GM12878 (cell line): ENCODE data around the gene PSIP1. TPM values are rescaled to one million over a fixed set of nuclear protein-coding genes. Genes with fewer than 3 reads are reported as not detected.

Source experiments
- CBX3 ChIP-seq: fragments of 200-600 bp; sonication (generic); IDR thresholded peaks from 2 replicates; pipeline ENCODE4 v1.6.1; 2016; ENCODE audit warnings: low read depth, borderline replicate concordance
- CHD1 ChIP-seq: IDR thresholded peaks from 2 replicates; pipeline ENCODE4 v1.6.1; 2012; ENCODE audit warnings: low read depth, low read length, improper control_type of control experiment
- EP300 ChIP-seq, 2 experiments: fragments of 150-350 bp in 1 of 2; IDR thresholded peaks; 2 replicates each; pipeline ENCODE4 v1.6.1; 2011 to 2012; ENCODE audit warnings: low read depth in 2 of 2, low read length in 2 of 2, borderline replicate concordance in 1 of 2, improper control_type of control experiment in 1 of 2, inconsistent platforms in 1 of 2; ENCODE audit not compliant: control insufficient read depth in 1 of 2
- JUND ChIP-seq: IDR thresholded peaks from 2 replicates; pipeline ENCODE4 v1.6.1; 2012; ENCODE audit warnings: low read depth, mild to moderate bottlenecking, low read length, improper control_type of control experiment, moderate library complexity
- NFXL1 ChIP-seq: fragments of 450-650 bp; IDR thresholded peaks from 2 replicates; pipeline ENCODE4 v1.6.1; 2017; ENCODE audit warnings: antibody characterized with exemption, mild to moderate bottlenecking, borderline replicate concordance
- NFYB ChIP-seq: IDR thresholded peaks from 2 replicates; pipeline ENCODE4 v1.6.1; 2011; ENCODE audit warnings: low read depth, mild to moderate bottlenecking, low read length, improper control_type of control experiment, moderate library complexity; ENCODE audit not compliant: insufficient read depth
- NR2C2 ChIP-seq: IDR thresholded peaks from 2 replicates; pipeline ENCODE4 v1.6.1; 2011; ENCODE audit warnings: borderline replicate concordance, low read depth; ENCODE audit not compliant: control insufficient read depth, insufficient read length
- PML ChIP-seq: IDR thresholded peaks from 2 replicates; pipeline ENCODE4 v1.6.1; 2012; ENCODE audit warnings: low read length, inconsistent platforms
- POLR2A ChIP-seq: IDR thresholded peaks from 2 replicates; pipeline ENCODE4 v1.6.1; 2011; ENCODE audit warnings: low read depth, mild to moderate bottlenecking, low read length
- POLR2AphosphoS2 ChIP-seq: IDR thresholded peaks from 2 replicates; pipeline ENCODE4 v1.6.1; 2011; ENCODE audit warnings: low read depth, mild to moderate bottlenecking, low read length, improper control_type of control experiment, moderate library complexity
- POU2F2 ChIP-seq: IDR thresholded peaks from 3 replicates; pipeline ENCODE4 v1.6.1; 2011; ENCODE audit warnings: low read depth, mild to moderate bottlenecking, low read length, borderline replicate concordance
- RCOR1 ChIP-seq: conservative IDR thresholded peaks from 2 replicates; pipeline ENCODE4 v1.6.1; 2012; ENCODE audit warnings: low read depth, low read length, improper control_type of control experiment
- STAT1 ChIP-seq: fragments of 450-650 bp; conservative IDR thresholded peaks from 2 replicates; pipeline ENCODE4 v1.6.1; 2014; ENCODE audit warnings: antibody characterized with exemption, mild to moderate bottlenecking
- STAT3 ChIP-seq: IDR thresholded peaks from 2 replicates; pipeline ENCODE4 v1.6.1; 2011; ENCODE audit warnings: low read depth, low read length, improper control_type of control experiment
- SUPT20H ChIP-seq: IDR thresholded peaks from 2 replicates; pipeline ENCODE4 v1.6.1; 2011; ENCODE audit warnings: low read depth, mild to moderate bottlenecking, low read length, moderate library complexity, borderline replicate concordance; ENCODE audit not compliant: control insufficient read depth
- SUZ12 ChIP-seq: fragments of 200-600 bp; sonication (generic); IDR thresholded peaks from one replicate; pipeline ENCODE4 v1.6.1; 2018; ENCODE audit warnings: antibody characterized with exemption, mild to moderate bottlenecking; ENCODE audit not compliant: unreplicated experiment
- TCF12 ChIP-seq: IDR thresholded peaks from 2 replicates; pipeline ENCODE4 v1.6.1; 2011; ENCODE audit warnings: low read depth, mild to moderate bottlenecking, low read length
- ZNF24 ChIP-seq: fragments of 450-650 bp; IDR thresholded peaks from 2 replicates; pipeline ENCODE4 v1.6.1; 2017; ENCODE audit warnings: antibody characterized with exemption, mild to moderate bottlenecking
- ZNF274 ChIP-seq: IDR thresholded peaks from one replicate; pipeline ENCODE4 v1.8.0; 2011; ENCODE audit not compliant: insufficient read length, insufficient read depth
- ZZZ3 ChIP-seq: IDR thresholded peaks from 2 replicates; pipeline ENCODE4 v1.6.1; 2011; ENCODE audit warnings: low read depth; ENCODE audit not compliant: control insufficient read depth, insufficient read length
- polyA plus RNA-seq, 11 experiments: library from polyadenylated mRNA; depleted of rRNA in 4 of 11; unstranded in 6 of 11; stranded (reverse) in 5 of 11; fragments of >200 nt; fragmentation: Nextera tagmentation in 4 of 11; fragmentation: Illumina TruSeq in 1 of 11; extraction: Ambion mirVana in 4 of 11; extraction: Trizol in 1 of 11; gene quantifications; 1 replicate in 1 of 11; 2 replicates in 10 of 11; pipeline versions ENCODE4 v1.2.1 to v1.2.3, GENCODE V29; 2011 to 2016; ENCODE audit warnings: inconsistent platforms in 2 of 11, missing spikeins in 2 of 11, low read depth in 1 of 11
- total RNA-seq, 4 experiments: library from RNA; depleted of rRNA in 3 of 4; stranded (reverse); fragments of >200 nt in 3 of 4; fragmentation: Illumina TruSeq in 1 of 4; extraction: Trizol in 1 of 4; gene quantifications; 2 replicates each; pipeline versions ENCODE4 v1.2.1 to v1.2.3, GENCODE V29; 2013 to 2021
- TF ChIP-seq, protein P1 (sequence below), 3 experiments: IDR thresholded peaks in 2 of 3; conservative IDR thresholded peaks in 1 of 3; 2 replicates each; pipeline ENCODE4 v1.5.1; 2011; ENCODE audit warnings: low read depth in 3 of 3, low read length in 3 of 3, mild to moderate bottlenecking in 3 of 3, control low read depth in 2 of 3, moderate library complexity in 2 of 3, inconsistent platforms in 1 of 3, mixed read lengths in 1 of 3; ENCODE audit not compliant: control insufficient read depth in 2 of 3, insufficient read depth in 1 of 3; ENCODE audit errors: extremely low read depth in 1 of 3
- TF ChIP-seq, protein P2 (sequence below): IDR thresholded peaks from 2 replicates; pipeline ENCODE4 v1.6.1; 2012; ENCODE audit warnings: low read length, inconsistent platforms
- TF ChIP-seq, protein P3 (sequence below): fragments of 150-350 bp; IDR thresholded peaks from 2 replicates; pipeline ENCODE4 v1.6.1; 2014; ENCODE audit warnings: mild to moderate bottlenecking, low read depth, low read length
- TF ChIP-seq, protein P4 (sequence below): fragments of 450-650 bp; IDR thresholded peaks from 2 replicates; pipeline ENCODE4 v1.6.1; 2014; ENCODE audit warnings: mild to moderate bottlenecking
- TF ChIP-seq, protein P5 (sequence below): IDR thresholded peaks from 2 replicates; pipeline ENCODE4 v1.6.1; 2012; ENCODE audit warnings: low read depth, low read length, improper control_type of control experiment

The PSIP1 gene
- total and polyA plus RNA-seq, 10 of the 15 experiments (the other 5 are each of a cell fraction or from before 2014, with no cell fraction given): 75.5 to 299 (median 173) TPM

DNA sequence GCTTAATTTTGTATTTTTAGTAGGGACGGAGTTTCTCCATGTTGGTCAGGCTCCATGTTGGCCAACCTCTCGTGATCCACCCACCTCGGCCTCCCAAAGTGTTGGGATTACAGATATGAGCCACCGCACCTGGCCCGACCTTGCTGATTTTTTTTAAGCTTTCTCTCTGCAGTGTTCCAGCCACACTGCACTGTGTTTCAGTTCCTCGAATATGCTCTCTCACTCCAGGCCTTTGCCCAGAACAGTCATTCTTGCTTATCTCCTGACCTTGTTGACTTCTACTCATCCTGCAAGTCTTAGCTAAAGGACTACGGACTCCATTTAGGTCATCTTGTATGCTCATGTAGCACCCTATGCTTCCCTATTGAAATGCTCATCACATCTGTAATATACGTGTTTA lies 84.8 kb downstream of the PSIP1 start (continued):
- TF ChIP-seq, protein P1, sequence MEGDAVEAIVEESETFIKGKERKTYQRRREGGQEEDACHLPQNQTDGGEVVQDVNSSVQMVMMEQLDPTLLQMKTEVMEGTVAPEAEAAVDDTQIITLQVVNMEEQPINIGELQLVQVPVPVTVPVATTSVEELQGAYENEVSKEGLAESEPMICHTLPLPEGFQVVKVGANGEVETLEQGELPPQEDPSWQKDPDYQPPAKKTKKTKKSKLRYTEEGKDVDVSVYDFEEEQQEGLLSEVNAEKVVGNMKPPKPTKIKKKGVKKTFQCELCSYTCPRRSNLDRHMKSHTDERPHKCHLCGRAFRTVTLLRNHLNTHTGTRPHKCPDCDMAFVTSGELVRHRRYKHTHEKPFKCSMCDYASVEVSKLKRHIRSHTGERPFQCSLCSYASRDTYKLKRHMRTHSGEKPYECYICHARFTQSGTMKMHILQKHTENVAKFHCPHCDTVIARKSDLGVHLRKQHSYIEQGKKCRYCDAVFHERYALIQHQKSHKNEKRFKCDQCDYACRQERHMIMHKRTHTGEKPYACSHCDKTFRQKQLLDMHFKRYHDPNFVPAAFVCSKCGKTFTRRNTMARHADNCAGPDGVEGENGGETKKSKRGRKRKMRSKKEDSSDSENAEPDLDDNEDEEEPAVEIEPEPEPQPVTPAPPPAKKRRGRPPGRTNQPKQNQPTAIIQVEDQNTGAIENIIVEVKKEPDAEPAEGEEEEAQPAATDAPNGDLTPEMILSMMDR (IDR thresholded peaks at IDR 0.05 in 2 of 3, conservative IDR thresholded peaks at IDR 0.05 in 1 of 3; ENCODE audit: control insufficient read depth in 2 of 3, extremely low read depth in 1 of 3, insufficient read depth in 1 of 3, low read depth in 3 of 3, low read length in 3 of 3): no peak
- TF ChIP-seq CBX3 (no peak), STAT3 (no peak), TCF12 (0 out of 2 replicates have a peak, but pooled peaks have one; percentile 46), NFYB (no peak), POLR2AphosphoS2 (no peak), NR2C2 (no peak), ZNF24 (no peak), STAT1 (no peak), SUZ12 (no peak), POU2F2 (0 out of 3 replicates have a peak, but pooled peaks have one; percentile 12), PML (no peak), SUPT20H (no peak), ZZZ3 (no peak), CHD1 (no peak), POLR2A (no peak), ZNF274 (no peak), RCOR1 (no peak), EP300 (IDR thresholded peaks at IDR 0.05; ENCODE audit: borderline replicate concordance in 1 of 2, control insufficient read depth in 1 of 2, low read depth in 2 of 2, low read length in 2 of 2) (0 out of 4 replicates have a peak, but pooled peaks of 1 of the 2 experiments have one; percentile 33), JUND (no peak), NFXL1 (no peak)
- TF ChIP-seq, protein P2, sequence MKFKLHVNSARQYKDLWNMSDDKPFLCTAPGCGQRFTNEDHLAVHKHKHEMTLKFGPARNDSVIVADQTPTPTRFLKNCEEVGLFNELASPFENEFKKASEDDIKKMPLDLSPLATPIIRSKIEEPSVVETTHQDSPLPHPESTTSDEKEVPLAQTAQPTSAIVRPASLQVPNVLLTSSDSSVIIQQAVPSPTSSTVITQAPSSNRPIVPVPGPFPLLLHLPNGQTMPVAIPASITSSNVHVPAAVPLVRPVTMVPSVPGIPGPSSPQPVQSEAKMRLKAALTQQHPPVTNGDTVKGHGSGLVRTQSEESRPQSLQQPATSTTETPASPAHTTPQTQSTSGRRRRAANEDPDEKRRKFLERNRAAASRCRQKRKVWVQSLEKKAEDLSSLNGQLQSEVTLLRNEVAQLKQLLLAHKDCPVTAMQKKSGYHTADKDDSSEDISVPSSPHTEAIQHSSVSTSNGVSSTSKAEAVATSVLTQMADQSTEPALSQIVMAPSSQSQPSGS: no peak
- TF ChIP-seq, protein P3, sequence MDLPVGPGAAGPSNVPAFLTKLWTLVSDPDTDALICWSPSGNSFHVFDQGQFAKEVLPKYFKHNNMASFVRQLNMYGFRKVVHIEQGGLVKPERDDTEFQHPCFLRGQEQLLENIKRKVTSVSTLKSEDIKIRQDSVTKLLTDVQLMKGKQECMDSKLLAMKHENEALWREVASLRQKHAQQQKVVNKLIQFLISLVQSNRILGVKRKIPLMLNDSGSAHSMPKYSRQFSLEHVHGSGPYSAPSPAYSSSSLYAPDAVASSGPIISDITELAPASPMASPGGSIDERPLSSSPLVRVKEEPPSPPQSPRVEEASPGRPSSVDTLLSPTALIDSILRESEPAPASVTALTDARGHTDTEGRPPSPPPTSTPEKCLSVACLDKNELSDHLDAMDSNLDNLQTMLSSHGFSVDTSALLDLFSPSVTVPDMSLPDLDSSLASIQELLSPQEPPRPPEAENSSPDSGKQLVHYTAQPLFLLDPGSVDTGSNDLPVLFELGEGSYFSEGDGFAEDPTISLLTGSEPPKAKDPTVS: no peak
- TF ChIP-seq, protein P4, sequence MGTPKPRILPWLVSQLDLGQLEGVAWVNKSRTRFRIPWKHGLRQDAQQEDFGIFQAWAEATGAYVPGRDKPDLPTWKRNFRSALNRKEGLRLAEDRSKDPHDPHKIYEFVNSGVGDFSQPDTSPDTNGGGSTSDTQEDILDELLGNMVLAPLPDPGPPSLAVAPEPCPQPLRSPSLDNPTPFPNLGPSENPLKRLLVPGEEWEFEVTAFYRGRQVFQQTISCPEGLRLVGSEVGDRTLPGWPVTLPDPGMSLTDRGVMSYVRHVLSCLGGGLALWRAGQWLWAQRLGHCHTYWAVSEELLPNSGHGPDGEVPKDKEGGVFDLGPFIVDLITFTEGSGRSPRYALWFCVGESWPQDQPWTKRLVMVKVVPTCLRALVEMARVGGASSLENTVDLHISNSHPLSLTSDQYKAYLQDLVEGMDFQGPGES: no peak
- TF ChIP-seq, protein P5, sequence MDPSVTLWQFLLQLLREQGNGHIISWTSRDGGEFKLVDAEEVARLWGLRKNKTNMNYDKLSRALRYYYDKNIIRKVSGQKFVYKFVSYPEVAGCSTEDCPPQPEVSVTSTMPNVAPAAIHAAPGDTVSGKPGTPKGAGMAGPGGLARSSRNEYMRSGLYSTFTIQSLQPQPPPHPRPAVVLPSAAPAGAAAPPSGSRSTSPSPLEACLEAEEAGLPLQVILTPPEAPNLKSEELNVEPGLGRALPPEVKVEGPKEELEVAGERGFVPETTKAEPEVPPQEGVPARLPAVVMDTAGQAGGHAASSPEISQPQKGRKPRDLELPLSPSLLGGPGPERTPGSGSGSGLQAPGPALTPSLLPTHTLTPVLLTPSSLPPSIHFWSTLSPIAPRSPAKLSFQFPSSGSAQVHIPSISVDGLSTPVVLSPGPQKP: no peak
